GM23338 (cell line): ENCODE results near the gene PRSS56. TPM values are rescaled to one million over a fixed set of nuclear protein-coding genes. Genes with fewer than 3 reads are reported as not detected.

Experiments
- ATAC-seq: fragments of 200-7000 bp; cut with Tn5 transposase; 3 replicates; pipeline ENCODE4 v1.9.1; 2020
- DNase-seq: peaks from one replicate; pipeline ENCODE4 v3.0.0-alpha.2; 2015; ENCODE audit warnings: low spot score
- H2AFZ ChIP-seq: fragments of 200-600 bp; sonication (generic); 2 replicates; pipeline ENCODE4 v1.8.0; 2016; ENCODE audit warnings: antibody characterized with exemption, mild to moderate bottlenecking, moderate library complexity
- H3F3A ChIP-seq: fragments of 200-600 bp; sonication (generic); replicated peaks from 2 replicates; pipeline ENCODE4 v1.8.0; 2017; ENCODE audit warnings: antibody characterized with exemption, mixed run types, low read depth
- H3K27ac ChIP-seq: fragments of 200-600 bp; sonication (generic); 2 replicates; pipeline ENCODE4 v1.6.1; 2016; ENCODE audit warnings: low read depth
- H3K27me3 ChIP-seq: fragments of 200-600 bp; sonication (generic); 2 replicates; pipeline ENCODE4 v1.8.0; 2016; ENCODE audit warnings: mild to moderate bottlenecking, mixed run types, moderate library complexity; ENCODE audit not compliant: insufficient read depth
- H3K36me3 ChIP-seq: fragments of 200-600 bp; sonication (generic); 2 replicates; pipeline ENCODE4 v1.8.0; 2016; ENCODE audit warnings: mild to moderate bottlenecking; ENCODE audit not compliant: insufficient read depth
- H3K4me1 ChIP-seq: fragments of 200-600 bp; sonication (generic); 2 replicates; pipeline ENCODE4 v1.8.0; 2016; ENCODE audit warnings: mild to moderate bottlenecking, moderate library complexity; ENCODE audit not compliant: insufficient read depth
- H3K4me2 ChIP-seq: fragments of 200-600 bp; sonication (generic); 2 replicates; pipeline ENCODE4 v1.7.1; 2017; ENCODE audit warnings: mixed run types
- H3K4me3 ChIP-seq: fragments of 200-600 bp; sonication (generic); 2 replicates; pipeline ENCODE4 v1.6.1; 2016; ENCODE audit warnings: mixed run types
- H3K79me2 ChIP-seq: fragments of 200-600 bp; sonication (generic); replicated peaks from 2 replicates; pipeline ENCODE4 v1.8.0; 2017; ENCODE audit warnings: mild to moderate bottlenecking; ENCODE audit not compliant: insufficient read depth
- H3K9me2 ChIP-seq: fragments of 200-600 bp; sonication (generic); 2 replicates; pipeline ENCODE4 v1.8.0; 2017; ENCODE audit not compliant: insufficient read depth
- H4K20me1 ChIP-seq: fragments of 200-600 bp; sonication (generic); replicated peaks from 2 replicates; pipeline ENCODE4 v1.8.0; 2017; ENCODE audit warnings: mild to moderate bottlenecking; ENCODE audit not compliant: insufficient read depth
- H3K27ac Mint-ChIP-seq: 2 replicates; pipeline ENCODE4 v1.8.0; 2020; ENCODE audit warnings: inconsistent platforms, mild to moderate bottlenecking, moderate library complexity, mixed read lengths
- H3K27me3 Mint-ChIP-seq: 3 replicates; pipeline ENCODE4 v1.8.0; 2022; ENCODE audit warnings: low read depth, mild to moderate bottlenecking, moderate library complexity, mixed read lengths, inconsistent platforms; ENCODE audit not compliant: insufficient read depth, poor library complexity
- H3K36me3 Mint-ChIP-seq: 3 replicates; pipeline ENCODE4 v1.8.0; 2021; ENCODE audit warnings: low read depth, mild to moderate bottlenecking, inconsistent platforms, moderate library complexity, mixed read lengths
- H3K4me1 Mint-ChIP-seq: 3 replicates; pipeline ENCODE4 v1.8.0; 2020; ENCODE audit warnings: mild to moderate bottlenecking, inconsistent platforms, mixed read lengths
- H3K4me3 Mint-ChIP-seq: 3 replicates; pipeline ENCODE4 v1.8.0; 2021; ENCODE audit warnings: moderate library complexity, mild to moderate bottlenecking, inconsistent platforms, mixed read lengths
- H3K9me3 Mint-ChIP-seq: 3 replicates; pipeline ENCODE4 v1.8.0; 2020; ENCODE audit warnings: moderate library complexity, mild to moderate bottlenecking, inconsistent platforms, mixed read lengths
- CREB1 ChIP-seq: fragments of 250-450 bp; sonication (Bioruptor Pico); IDR thresholded peaks from 2 replicates; pipeline ENCODE4 v1.5.0; 2020; ENCODE audit warnings: low read depth, mild to moderate bottlenecking, moderate library complexity
- EZH2 ChIP-seq: fragments of 200-600 bp; sonication (generic); IDR thresholded peaks from one replicate; pipeline ENCODE4 v1.8.0; 2017; ENCODE audit warnings: antibody characterized with exemption, mild to moderate bottlenecking, low read depth; ENCODE audit not compliant: unreplicated experiment
- EZH2phosphoT487 ChIP-seq: fragments of 200-600 bp; sonication (generic); IDR thresholded peaks from one replicate; pipeline ENCODE4 v1.8.1; 2018; ENCODE audit warnings: antibody characterized with exemption; ENCODE audit not compliant: unreplicated experiment
- JUNB ChIP-seq: IDR thresholded peaks from one replicate; pipeline ENCODE4 v1.6.1; 2016; ENCODE audit warnings: antibody characterized with exemption; ENCODE audit not compliant: unreplicated experiment
- POLR2AphosphoS5 ChIP-seq: IDR thresholded peaks from 2 replicates; pipeline ENCODE4 v1.6.1; 2016; ENCODE audit warnings: antibody characterized with exemption, low read depth
- REST ChIP-seq: IDR thresholded peaks from one replicate; pipeline ENCODE4 v1.6.1; 2018; ENCODE audit warnings: antibody characterized with exemption; ENCODE audit not compliant: unreplicated experiment
- ZNF331 ChIP-seq: fragments of 250-450 bp; sonication (Bioruptor Pico); IDR thresholded peaks from 2 replicates; pipeline ENCODE4 v1.5.0; 2020; ENCODE audit warnings: low read depth, mild to moderate bottlenecking, moderate library complexity
- polyA plus RNA-seq: library from polyadenylated mRNA; unstranded; fragments of >200 nt; fragmentation: Nextera tagmentation; extraction: Ambion mirVana; gene quantifications from 2 replicates; pipeline ENCODE4 v1.2.1, GENCODE V29; 2016
- total RNA-seq: library from RNA; depleted of rRNA; stranded (reverse); fragments of >200 nt; shearing (Covaris generic); gene quantifications from 2 replicates; pipeline ENCODE4 v1.2.3, GENCODE V29; 2014
- TF ChIP-seq, protein P1 (sequence below): fragments of 250-450 bp; sonication (Bioruptor Pico); IDR thresholded peaks from 2 replicates; pipeline ENCODE4 v1.5.0; 2020; ENCODE audit warnings: mild to moderate bottlenecking, moderate library complexity

PRSS56 gene
- total and polyA plus RNA-seq, 2 experiments from 2014 or later, result 0.27 to 0.31 TPM

GRCh38 chr2:232488721-232489300, 31.4 kb upstream of the PRSS56 start:
- H3K4me3 ChIP-seq, result peak overlapping the region; percentile 62
- H4K20me1 ChIP-seq, result no peaks in the 10 kb centered on the region
- H3K27me3 Mint-ChIP-seq, result peaks cover 70% of the 10 kb centered on the region
- H3K36me3 Mint-ChIP-seq, result no peaks in the 10 kb centered on the region; the same call in 2 of the 3 replicates
- H3K27ac ChIP-seq, result no peak overlapping the region
- DNase-seq (no peak), ATAC-seq (no peak)
- H3K27ac Mint-ChIP-seq, result no peak overlapping the region
- H3K4me1 Mint-ChIP-seq, result peaks cover 33% of the 10 kb centered on the region
- no peaks in the 10 kb centered on the region for H3K36me3 ChIP-seq
- no peak overlapping the region for H2AFZ ChIP-seq
- H3F3A ChIP-seq, result 0 out of 2 replicates have a peak, but pooled peaks cover 5% of the 10 kb centered on the region
- peak overlapping the region; percentile 28 for H3K4me3 Mint-ChIP-seq
- no peaks in the 10 kb centered on the region for H3K79me2 ChIP-seq
- no peak overlapping the region for H3K4me2 ChIP-seq
- peaks cover 61% of the 10 kb centered on the region for H3K27me3 ChIP-seq
- H3K9me2 ChIP-seq, result no peaks in the 10 kb centered on the region
- TF ChIP-seq, protein P1, sequence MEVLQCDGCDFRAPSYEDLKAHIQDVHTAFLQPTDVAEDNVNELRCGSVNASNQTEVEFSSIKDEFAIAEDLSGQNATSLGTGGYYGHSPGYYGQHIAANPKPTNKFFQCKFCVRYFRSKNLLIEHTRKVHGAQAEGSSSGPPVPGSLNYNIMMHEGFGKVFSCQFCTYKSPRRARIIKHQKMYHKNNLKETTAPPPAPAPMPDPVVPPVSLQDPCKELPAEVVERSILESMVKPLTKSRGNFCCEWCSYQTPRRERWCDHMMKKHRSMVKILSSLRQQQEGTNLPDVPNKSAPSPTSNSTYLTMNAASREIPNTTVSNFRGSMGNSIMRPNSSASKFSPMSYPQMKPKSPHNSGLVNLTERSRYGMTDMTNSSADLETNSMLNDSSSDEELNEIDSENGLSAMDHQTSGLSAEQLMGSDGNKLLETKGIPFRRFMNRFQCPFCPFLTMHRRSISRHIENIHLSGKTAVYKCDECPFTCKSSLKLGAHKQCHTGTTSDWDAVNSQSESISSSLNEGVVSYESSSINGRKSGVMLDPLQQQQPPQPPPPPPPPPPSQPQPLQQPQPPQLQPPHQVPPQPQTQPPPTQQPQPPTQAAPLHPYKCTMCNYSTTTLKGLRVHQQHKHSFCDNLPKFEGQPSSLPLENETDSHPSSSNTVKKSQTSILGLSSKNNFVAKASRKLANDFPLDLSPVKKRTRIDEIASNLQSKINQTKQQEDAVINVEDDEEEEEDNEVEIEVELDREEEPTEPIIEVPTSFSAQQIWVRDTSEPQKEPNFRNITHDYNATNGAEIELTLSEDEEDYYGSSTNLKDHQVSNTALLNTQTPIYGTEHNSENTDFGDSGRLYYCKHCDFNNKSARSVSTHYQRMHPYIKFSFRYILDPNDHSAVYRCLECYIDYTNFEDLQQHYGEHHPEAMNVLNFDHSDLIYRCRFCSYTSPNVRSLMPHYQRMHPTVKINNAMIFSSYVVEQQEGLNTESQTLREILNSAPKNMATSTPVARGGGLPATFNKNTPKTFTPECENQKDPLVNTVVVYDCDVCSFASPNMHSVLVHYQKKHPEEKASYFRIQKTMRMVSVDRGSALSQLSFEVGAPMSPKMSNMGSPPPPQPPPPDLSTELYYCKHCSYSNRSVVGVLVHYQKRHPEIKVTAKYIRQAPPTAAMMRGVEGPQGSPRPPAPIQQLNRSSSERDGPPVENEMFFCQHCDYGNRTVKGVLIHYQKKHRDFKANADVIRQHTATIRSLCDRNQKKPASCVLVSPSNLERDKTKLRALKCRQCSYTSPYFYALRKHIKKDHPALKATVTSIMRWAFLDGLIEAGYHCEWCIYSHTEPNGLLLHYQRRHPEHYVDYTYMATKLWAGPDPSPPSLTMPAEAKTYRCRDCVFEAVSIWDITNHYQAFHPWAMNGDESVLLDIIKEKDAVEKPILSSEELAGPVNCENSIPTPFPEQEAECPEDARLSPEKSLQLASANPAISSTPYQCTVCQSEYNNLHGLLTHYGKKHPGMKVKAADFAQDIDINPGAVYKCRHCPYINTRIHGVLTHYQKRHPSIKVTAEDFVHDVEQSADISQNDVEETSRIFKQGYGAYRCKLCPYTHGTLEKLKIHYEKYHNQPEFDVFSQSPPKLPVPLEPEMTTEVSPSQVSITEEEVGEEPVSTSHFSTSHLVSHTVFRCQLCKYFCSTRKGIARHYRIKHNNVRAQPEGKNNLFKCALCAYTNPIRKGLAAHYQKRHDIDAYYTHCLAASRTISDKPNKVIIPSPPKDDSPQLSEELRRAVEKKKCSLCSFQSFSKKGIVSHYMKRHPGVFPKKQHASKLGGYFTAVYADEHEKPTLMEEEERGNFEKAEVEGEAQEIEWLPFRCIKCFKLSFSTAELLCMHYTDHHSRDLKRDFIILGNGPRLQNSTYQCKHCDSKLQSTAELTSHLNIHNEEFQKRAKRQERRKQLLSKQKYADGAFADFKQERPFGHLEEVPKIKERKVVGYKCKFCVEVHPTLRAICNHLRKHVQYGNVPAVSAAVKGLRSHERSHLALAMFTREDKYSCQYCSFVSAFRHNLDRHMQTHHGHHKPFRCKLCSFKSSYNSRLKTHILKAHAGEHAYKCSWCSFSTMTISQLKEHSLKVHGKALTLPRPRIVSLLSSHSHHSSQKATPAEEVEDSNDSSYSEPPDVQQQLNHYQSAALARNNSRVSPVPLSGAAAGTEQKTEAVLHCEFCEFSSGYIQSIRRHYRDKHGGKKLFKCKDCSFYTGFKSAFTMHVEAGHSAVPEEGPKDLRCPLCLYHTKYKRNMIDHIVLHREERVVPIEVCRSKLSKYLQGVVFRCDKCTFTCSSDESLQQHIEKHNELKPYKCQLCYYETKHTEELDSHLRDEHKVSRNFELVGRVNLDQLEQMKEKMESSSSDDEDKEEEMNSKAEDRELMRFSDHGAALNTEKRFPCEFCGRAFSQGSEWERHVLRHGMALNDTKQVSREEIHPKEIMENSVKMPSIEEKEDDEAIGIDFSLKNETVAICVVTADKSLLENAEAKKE (CRISPR knock-in tag), result no peak
- TF ChIP-seq EZH2phosphoT487, result no peak
- TF ChIP-seq REST, result no peak
- no peak for TF ChIP-seq ZNF331
- no peak for TF ChIP-seq CREB1 (CRISPR knock-in tag)
- TF ChIP-seq POLR2AphosphoS5, result no peak
- TF ChIP-seq JUNB, result no peak
- TF ChIP-seq EZH2, result peak; percentile 27
- H3K9me3 Mint-ChIP-seq, result no peaks in the 10 kb centered on the region
- H3K4me1 ChIP-seq, result peaks cover 19% of the 10 kb centered on the region
